DMS 273 treated with DMSO at 0.1 percent for 48 hours (cell line): Measurements from ENCODE around the gene RAB35.

Experiments used
- DNase-seq: peaks from one replicate; lab custom pipeline; 2025; lab: John Stamatoyannopoulos, UW

Gene RAB35

DNA sequence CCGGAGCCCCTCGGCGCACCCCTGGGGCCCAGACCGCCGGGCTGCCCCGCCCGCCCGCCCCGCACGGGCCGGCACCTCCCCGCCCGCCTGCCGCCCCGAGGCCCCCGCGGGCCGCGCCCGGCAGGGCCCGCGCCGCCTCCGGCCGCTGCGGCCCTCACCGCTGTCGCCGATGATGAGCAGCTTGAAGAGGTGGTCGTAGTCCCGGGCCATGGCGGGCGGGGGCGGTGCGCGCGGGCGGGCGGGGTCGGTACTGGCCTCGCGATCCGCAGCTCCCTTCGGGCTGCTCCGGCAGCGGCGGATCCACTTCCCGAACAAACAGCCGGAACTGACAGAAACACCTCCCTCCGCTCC is at the start of gene RAB35:
TSS of gene RAB35 (minus strand) at position 313 of the 351 bp plus-strand sequence. CDS start at position 210, 103 bp downstream.
- no peak for DNase-seq

GRCh38 chr12:120164293-120164692 is 47.7 kb upstream of the RAB35 start:
- no peak for DNase-seq

DNA sequence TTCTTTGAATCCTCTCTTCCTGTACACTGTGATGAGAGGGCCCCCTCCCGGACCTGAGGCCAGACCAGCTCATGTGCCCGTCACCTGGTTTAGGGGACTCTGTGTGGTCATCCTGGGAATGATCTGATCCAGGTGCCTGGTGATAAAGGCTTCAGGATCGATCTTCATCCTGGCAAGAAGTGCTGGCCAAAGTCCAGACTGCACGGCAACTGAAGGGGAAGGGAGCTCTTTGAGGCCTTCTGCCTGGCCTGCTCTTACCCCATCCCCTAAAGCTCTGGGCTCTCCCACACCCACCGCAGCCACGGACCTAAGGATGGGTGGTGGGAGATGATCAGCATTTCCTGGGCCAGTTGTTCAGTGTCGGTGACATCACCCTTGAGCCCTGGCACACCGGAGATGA is 46.2 kb upstream of the RAB35 start:
- no peak for DNase-seq

GRCh38 chr12:120161852-120162251 is 45.3 kb upstream of the RAB35 start:
- no peak for DNase-seq

- DNase-seq, result no peak
Measured at GRCh38 chr12:120159509-120160237, 43.1 kb upstream of the RAB35 start.

- no peak for DNase-seq
Measured at GRCh38 chr12:120158351-120158750, 41.8 kb upstream of the RAB35 start.

DNA sequence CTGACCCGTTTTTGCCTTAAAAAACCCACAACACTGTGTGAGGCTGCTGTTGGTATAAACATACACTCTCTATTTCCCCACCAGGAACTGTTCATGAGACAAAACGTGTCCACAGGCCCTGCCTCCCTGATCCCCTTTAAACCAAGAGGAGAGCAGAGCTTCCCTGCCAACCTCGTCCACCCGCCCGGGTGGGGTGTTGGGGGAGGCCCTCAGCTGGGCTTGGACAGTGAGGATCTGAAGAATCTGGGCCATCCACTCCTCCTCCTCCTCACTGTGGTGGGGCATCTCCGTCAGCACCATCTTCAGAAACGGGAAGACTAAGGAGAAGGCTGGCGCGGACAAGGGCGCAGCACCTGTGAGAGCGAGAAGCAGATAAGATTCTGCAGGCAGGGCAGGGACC is 41.1 kb upstream of the RAB35 start:
- no peak for DNase-seq

DNA sequence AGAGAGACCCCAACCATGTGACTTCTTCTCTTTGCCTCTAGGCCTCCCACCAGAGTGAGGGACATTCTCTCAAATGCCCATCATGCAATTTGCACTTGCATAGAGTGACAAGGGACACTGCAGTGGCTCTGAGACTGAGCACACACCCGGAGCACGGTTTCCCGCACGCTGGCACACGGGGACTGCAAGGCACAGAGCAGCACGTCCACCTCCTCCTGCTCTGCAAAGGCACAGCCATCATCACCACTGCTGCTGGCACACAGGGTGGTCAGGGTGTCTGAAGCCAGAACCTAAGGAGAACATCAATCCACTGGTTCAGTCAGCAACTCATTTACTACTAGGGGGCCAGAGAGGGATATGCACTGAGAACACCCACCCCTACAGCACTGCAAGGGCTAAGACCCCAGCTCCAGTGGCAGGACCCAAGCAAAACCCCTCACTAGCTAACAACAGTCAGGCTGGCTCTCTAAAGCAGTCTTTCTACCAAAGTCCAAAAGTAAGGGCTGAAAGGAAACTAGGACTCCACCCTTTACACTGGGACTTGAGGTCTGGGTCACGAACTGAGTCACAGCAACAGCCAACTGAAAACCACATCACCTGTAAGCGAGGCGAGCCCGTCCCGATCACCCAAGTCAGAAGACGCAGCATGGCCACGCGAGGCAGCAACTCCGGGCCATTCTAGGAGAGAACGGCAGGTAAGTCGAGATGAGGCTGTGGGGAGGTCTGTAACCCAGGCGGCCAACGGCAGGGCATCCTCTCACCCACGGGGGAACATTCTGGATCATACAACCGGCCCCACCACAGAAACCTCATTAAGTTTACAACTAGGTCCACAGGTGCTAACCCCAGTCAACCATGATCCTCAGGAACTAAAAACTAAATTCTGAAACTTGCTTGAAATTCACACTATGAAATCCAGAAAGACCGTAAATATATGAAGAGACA is 40.0 kb upstream of the RAB35 start:
- no peak for DNase-seq

DNA sequence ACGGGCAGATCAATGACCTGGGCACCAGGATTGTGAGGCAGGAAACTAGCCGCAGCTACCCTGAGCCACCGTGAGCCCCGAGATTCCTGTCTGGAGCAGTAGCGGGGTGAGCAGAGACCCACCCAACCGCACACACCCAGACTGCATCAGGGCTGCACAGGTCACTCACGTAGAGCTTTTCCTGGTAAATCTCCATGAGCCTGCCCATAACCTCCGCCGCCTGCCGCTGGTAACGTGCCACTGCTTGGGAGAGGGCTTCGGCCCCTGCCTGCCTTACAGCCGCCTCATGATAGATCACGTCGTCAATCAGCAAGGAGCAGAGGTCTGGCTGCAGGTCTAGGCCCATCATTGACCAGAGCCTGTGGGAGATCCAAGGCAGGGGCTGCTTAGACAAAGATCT is 38.5 kb upstream of the RAB35 start:
- no peak for DNase-seq

DNA sequence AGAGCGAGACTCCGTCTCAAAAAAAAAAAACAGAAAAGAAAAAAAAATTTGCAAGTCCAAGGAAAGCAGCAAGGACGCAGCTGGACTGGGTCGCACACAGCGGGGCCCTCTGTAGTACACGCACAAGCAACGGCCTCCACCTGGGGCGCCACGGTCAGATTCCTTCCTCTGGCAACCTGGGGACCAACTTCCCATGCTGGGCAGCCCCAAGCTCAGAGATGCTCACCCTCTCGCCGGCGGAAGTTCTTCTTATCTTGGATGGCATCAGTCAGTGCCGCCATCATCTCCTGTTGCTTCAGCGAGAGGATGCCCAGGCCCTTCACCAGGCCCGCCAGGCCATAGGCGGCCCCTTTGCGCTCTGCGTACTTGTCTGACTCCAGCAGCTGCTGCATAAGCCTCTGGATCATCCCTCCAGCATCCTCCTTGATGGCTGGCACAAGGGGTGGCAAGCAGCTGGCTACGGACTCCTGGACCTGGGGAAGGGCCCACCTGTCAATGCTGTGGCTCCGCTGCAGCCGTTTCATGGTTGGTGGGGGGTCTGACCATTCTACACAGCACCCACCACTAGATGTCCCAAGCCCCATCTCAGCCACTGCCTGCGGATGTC is 34.5 kb upstream of the RAB35 start:
- DNase-seq, result no peak

DNA sequence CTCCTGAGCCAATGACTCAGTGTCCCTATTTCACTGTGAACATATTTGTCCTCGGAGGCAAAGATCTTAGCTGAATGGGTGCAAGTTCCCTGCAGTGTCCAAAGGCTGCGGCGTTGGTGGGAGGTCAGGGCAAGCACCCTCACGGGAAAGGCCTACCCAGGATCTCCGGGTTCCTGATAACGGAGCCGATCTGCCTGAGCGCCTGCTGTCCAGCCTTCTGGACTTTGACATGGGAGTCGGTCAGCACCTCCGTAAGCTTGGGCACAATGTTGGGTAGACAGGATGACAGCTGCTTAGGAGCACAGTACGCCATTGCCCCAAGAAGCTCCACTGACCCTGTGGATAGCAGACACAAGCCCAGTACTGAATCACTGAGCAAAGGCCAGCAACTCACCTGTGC is 31.5 kb upstream of the RAB35 start:
- no peak for DNase-seq

DNA sequence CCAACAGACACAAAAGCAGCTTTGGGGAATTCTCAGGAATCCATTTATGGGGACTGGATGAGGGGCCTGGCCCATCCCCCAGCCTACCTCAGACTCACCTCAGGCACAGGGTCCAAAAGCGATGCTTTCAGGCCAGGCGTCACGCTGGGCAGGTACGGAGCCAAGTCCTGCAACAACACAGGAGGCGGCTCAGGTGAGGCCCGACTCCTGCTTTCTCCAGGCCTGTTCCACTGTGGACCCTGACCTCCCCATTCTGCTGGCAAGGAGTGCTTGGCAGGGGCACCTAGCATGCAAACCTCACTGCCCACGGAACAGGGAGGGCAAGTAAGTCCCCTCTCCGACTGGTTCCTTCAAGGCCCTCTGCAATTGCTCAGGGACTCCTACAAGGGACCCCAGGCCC is 28.6 kb upstream of the RAB35 start:
- DNase-seq, result no peak

DNA sequence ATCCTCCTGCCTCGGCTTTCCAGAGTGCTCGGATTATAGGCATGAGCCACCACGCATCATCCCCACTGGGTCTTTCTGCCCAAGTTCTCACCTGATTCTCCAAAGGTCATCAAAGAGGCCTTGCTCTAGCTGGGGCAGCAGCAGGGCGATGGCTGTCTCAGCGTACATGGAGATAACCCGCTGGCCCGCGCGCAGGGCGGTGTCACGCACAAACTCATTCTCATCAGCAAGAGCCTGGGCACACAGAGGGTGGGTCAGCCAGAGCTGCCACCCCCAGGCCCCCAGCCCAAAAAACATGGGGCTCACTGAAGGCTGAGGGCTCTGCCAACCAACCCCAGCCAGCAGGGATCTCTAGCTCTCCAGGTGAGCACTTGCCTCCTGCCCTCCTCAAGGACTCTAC is 27.7 kb upstream of the RAB35 start:
- no peak for DNase-seq

DNA sequence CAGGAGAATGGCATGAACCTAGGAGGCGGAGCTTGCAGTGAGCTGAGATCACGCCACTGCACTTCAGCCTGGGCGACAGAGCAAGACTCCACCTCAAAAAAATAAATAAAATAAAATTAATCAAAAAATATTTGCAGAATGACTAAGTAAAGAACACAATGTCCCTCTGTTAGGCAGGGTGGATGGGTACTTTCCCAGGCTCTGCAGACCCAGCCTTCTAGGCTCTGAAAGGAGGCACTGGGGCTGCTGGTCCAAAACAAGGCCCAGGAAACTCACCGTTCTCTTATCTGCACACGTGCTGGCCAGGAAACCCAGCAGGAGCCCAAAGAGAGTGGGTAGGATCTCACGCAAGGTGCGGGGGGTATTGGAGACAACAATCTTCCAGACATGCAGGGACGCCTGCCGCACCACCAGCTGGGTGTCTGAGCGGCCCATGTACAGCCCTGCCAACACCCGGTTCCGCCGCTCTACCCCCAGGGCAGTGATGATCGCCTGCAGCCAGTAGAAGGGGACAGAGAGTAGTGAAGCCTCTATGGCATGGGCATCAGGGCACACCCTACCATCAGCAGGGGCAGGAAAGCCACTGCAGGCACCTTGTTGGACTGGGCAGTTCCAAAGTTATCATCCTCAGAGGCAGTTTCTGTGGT is 25.8 kb upstream of the RAB35 start:
- no peak for DNase-seq

DNA sequence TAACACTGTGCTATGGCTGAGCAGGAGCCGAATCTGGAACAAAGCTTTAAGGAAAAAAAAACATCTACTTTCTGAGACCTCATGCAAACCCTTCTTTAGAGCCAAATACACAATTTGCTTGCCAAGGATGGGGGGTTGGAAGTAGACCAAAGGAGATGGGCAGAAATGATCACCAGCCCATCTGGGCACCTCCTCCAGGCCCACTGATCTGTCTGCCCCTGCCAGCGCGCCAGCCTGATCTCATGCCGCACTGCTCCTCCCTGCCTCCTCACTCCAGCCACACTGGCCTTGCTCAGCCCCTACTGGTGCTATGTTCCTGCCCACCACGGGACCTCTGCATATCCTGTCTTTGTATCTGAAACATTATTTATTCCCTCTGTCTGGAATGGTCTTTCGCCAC is 24.8 kb upstream of the RAB35 start:
- DNase-seq, result no peak

DNA sequence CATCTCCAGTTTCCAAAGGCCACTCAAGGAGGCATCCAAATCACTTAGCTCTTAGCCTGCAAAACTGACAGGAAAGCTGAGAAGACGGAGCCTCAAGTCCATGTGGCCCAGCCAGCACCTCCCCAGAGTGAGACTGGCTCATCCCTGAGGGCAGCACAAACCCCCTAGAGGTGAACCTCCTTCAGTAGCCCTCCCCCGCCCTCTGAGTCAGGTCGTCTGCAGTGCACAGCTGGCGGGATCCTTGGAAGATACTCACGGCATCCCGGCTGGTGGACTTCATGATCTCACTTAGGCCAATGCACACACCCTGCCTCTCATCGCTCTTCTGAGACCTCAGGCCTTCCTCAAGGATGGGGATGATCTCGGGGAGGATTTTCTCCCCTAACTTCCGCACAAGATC is 24.1 kb upstream of the RAB35 start:
- no peak for DNase-seq

DNA sequence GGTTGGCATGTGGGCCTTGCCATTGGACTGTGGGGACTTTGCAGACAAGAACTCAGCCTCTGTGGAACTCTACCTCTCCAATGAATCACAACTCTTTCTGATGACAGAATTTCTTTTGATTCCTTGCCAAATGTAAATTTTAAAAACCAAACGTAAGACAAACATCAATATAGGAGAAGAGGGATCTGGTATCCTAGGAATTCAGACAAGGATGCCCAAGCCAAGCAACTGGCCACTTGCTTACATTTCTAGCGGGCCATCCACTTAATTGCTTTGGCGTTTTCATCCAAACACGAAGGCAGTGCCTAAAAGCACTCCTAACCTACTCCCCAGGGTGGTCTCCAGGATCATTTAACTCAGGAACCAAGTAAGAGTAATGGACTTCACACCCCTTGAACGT is 23.4 kb upstream of the RAB35 start:
- DNase-seq, result no peak

DNA sequence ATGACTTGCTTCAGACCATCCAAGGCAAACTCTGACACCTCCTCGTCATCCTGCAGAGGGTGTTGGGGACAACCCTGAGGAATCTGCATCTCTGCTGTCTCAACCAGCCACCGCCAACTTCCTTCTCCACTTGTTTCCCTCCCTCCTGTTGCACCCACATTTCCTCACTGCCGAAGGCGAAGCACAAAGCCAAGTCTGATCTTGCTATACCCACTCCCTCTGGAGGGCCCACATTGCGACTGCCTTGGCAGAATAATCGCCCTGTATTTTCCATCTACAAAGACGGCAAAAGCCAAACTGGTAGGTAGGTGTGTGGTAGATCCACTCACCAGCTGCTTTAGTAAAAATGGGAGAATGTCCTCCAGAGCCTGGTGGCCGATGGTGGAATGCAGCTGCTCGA is 21.8 kb upstream of the RAB35 start:
- no peak for DNase-seq

DNA sequence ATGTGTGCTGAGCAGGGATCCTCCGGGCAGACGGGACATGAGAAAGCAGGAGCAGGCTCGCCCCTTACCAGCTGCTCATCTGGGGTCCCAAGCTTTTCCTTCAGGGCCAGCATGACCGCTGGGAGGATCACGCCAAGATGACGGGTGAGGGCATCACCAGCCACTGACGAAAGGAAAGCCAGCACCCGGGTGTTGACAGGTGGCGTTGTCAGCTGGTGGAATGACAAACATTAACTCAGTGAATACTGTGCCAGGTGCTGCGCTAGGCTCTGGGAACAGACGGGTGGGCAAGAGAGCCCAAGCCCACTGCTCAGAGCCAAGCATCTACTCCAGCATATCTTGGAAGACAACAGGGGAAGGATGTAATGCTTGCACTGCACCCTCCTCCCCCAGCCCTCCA is 21.3 kb upstream of the RAB35 start:
- no peak for DNase-seq

- no peak for DNase-seq
Measured at GRCh38 chr12:120136093-120136770, 19.7 kb upstream of the RAB35 start.

- no peak for DNase-seq
Measured at GRCh38 chr12:120134307-120134980, 17.9 kb upstream of the RAB35 start.
